GM12872 (cell line): ENCODE data around the gene ALG13.

Source experiments
- CTCF ChIP-seq: IDR thresholded peaks from 3 replicates; pipeline ENCODE4 v1.5.1; 2011; ENCODE audit warnings: low read depth, mild to moderate bottlenecking, low read length, moderate library complexity; ENCODE audit not compliant: insufficient read depth

Gene ALG13

GRCh38 chrX:111761578-111762135 lies 80.7 kb downstream of the ALG13 start:
- TF ChIP-seq CTCF: no peak

- TF ChIP-seq CTCF: no peak
Observed at GRCh38 chrX:111778591-111778990, 97.6 kb downstream of the ALG13 start.

GRCh38 chrX:111779582-111779981 lies 98.6 kb downstream of the ALG13 start:
- TF ChIP-seq CTCF: no peak

- no peak for TF ChIP-seq CTCF
Observed at GRCh38 chrX:111784667-111785066, 103.7 kb downstream of the ALG13 start.
